Measurements from ENCODE around the gene CASKIN2.

The CASKIN2 gene

GRCh38 chr17:75504347-75505151, 10.8 kb downstream of the CASKIN2 start:
- no peak for DNase-seq (ENCODE audit: low read depth in 2 of 2)

DNA sequence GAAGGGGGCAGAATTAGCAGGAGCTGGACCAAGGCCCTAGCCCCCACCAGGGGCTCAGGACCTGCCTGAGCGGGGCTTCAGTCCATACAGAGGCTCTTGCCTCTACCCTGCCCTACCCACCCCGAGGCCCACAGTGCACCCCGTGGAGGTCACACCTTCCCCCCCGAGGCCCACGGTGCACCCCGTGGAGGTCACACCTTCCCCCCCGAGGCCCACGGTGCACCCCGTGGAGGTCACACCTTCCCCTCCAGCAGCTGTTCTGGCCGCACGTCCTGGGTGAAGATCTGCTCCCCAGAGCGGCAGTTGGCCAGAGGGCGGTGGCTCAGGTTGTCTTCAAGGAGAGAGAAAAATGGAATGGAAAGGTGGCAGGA, 11.4 kb downstream of the CASKIN2 start:
- no peak for DNase-seq (ENCODE audit: low read depth in 2 of 2)

DNA sequence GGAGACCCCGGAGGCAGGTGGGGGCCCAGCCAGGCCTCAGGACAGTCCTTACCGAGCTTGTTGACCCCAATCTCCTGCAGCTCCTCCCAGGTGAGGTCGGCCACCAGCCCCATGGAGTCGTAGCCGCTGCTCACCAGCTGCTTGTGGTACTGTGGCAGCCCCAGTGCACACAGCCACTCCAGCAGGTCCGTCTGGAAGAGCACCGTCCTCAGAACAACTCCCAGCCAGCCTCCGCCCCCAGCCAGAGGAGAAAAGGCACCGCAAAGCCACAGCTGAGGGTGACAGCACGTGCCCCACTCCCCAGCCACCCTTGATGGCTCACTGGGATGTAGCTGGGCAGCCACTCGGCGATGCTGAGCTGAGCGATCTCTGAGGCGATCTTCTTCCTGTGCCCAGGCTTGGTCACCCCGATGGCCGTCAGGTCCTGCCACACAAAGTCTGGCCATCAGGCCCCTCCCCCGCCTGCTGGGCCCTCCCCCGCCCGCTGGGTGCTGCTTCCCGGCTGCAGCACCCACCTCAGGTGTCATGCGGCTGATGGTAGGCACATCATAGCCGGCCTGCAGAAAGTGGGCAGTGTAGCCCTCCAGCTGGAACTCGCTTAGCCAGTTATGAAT, 11.9 kb downstream of the CASKIN2 start:
- DNase-seq (ENCODE audit: low read depth in 2 of 2) = no peak

DNA sequence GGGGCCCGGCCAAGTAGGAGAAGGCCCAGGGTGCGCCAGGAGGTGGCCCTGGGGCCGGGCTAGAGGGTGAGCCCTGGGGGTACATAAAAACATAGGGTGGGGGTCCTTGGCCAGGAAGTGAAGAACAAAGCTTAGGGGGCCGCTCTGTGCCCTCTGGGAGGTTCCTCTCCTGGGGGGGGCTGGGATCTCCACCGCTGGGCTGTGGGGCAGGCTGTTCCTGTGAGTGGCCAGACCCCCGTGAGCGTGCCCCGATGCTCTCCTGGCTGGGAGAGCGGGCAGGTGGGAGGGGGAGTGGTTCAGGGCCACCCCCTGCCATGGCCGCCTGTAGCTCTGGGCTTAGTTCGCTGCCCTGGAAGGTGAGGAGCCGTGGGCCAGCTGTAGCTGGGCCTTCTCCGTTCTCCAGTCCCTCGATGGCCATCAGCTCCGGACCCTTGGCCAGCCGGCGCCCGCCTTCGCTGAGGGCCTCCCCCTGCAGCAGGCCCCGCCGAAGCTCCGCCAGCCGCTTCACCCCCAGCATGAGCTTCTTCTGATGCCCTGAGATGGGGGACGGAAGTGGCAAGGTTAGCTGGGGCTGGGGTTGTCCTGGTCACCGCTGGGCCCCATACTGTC, 12.5 kb downstream of the CASKIN2 start:
- no peak for DNase-seq (ENCODE audit: low read depth in 2 of 2)

DNA sequence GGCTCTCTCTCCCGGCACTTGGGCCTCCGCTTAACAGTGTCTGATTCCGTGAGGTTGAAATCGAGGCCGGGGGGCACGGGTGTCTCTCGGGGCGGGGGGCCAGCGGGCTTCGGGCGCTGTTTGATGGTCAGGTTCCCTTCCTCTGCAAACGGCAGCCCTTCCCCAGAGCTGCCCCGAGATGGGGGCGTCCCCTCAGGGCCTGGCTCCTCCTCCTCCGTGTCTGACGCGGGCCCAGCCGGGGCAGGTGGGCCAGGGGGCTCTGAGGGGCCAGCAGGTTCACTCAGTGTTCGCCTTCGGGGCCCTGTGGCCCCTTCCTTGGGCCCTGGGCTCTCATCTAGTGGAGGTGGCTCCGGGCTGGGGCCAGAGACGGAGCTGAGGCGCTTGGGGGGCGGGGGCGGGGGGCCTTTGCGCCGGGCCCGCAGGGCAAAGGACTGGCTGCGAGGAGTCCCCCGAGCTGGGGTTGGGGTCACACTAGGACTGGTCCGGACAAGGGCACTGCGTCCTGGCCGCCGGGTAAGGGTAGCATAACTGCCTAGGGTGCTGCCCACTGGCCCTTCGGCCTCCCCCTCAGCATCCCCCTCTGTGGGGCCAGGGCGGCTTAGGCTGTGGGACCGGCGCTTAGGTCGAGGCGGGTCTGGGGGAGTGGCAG, 13.1 kb downstream of the CASKIN2 start:
- no peak for DNase-seq (ENCODE audit: low read depth in 2 of 2)

DNA sequence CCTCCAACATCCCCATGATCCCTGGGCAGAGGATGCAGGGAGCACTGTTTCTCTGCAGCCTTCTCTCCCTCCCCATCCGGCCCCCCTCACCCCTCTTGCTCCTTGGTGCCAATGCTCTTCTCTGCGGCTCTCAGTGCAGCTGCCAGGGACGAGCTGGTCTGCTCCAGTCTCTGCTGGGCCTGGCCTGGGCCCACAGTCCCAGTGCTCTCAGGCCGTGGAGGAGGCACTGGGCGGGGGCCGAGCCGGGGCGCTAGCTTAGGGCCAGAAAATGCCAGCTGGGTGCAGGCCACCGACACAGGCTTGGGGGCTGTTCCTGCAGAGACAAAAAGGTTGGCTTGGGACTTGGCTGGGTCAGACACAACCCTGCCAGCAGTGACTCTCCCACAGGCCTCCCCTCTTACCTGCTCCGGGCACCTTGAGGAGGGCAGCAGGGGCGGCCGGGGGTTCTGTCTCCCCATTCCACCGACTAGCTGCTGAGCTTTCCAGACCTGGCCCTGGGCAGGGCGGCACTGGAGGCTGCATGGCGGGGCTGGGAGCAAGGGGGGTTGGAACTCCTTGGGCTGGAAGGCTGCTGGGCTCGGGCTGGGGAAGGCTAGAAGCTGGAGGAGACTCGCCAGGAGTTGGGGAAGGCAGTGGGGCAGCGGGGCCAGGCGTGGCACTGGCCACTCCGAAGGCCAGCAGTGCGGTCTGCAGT, 13.8 kb downstream of the CASKIN2 start:
- no peak for DNase-seq (ENCODE audit: low read depth in 2 of 2)

GRCh38 chr17:75500419-75501216, 14.7 kb downstream of the CASKIN2 start:
- DNase-seq (ENCODE audit: low read depth in 2 of 2) = no peak

GRCh38 chr17:75499313-75500022, 15.9 kb downstream of the CASKIN2 start:
- no peak for DNase-seq (ENCODE audit: low read depth in 2 of 2)

GRCh38 chr17:75498726-75499213, 16.6 kb downstream of the CASKIN2 start:
- DNase-seq (ENCODE audit: low read depth in 2 of 2) = no peak

GRCh38 chr17:75498039-75498725, 17.2 kb downstream of the CASKIN2 start:
- DNase-seq (ENCODE audit: low read depth in 2 of 2) = no peak

DNA sequence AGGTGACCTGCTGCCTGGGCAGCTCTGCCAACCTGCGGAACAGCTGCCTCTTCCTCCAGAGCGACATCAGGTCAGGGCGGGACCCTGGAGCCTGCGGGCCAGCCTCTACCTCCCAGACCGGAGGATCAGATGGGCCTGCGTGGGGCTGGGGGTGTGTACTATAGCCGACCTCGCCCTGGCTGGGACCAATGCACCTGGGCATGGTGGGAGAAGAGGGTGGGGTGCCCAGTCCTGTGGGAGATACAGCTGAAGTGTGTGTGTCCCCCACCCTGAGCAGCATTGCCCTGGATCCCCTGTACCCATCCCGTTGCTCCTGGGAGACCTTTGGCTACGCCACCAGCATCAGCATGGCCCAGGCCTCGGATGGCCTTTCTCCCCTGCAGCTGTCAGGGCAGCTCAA, 19.3 kb downstream of the CASKIN2 start:
- no peak for DNase-seq (ENCODE audit: low read depth in 2 of 2)

- no peak for DNase-seq (ENCODE audit: low read depth in 2 of 2)
Observed at GRCh38 chr17:75494326-75494877, 20.9 kb downstream of the CASKIN2 start.

DNA sequence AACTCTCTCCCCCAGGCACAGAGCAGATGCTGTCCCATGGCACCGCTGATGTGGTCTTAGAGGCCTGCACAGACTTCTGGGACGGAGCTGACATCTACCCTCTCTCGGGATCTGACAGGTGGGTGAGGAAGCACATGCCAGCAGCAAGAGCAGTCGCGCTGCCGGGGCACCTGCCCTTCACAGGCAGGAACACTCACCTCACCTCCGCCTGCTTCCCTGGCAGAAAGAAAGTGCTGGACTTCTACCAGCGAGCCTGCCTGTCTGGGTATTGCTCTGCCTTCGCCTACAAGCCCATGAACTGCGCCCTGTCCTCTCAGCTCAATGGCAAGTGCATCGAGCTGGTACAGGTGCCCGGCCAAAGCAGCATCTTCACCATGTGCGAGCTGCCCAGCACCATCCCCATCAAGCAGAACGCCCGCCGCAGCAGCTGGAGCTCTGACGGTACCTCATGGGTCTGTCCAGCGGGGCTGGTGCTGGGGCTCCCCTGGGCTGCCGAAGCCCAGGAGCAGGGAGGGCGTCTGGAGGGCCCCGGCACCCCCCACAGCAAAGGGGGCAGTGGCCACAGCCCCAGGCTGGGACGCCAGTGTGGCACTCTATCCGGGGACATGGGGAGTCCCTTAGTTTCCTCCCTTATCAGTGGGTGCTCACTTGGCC, 21.7 kb downstream of the CASKIN2 start:
- no peak for DNase-seq (ENCODE audit: low read depth in 2 of 2)

DNA sequence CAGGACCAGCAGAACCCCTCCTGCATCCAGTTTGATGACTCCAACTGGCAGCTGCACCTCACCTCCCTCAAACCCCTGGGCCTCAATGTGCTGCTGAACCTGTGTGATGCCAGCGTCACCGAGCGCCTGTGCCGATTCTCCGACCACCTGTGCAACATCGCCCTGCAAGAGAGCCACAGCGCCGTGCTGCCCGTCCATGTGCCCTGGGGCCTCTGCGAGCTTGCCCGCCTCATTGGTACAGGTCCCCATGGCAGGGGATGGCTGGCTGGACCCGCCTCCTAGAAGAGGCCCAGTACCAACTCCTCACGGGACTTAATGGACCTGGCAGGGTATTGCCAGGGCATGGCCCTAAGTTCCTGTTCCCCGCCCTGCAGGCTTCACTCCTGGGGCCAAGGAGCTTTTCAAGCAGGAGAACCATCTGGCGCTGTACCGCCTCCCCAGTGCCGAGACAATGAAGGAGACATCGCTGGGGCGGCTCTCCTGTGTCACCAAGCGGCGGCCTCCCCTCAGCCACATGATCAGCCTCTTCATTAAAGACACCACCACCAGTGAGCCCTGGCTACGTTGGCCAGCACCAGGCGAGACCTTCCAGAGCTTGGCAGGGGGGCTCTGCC, 22.7 kb downstream of the CASKIN2 start:
- DNase-seq (ENCODE audit: low read depth in 2 of 2) = no peak

- DNase-seq (ENCODE audit: low read depth in 2 of 2) = no peak
Observed at GRCh38 chr17:75491680-75492079, 23.7 kb downstream of the CASKIN2 start.

- DNase-seq (ENCODE audit: low read depth in 2 of 2) = no peak
Observed at GRCh38 chr17:75490953-75491649, 24.2 kb downstream of the CASKIN2 start.

DNA sequence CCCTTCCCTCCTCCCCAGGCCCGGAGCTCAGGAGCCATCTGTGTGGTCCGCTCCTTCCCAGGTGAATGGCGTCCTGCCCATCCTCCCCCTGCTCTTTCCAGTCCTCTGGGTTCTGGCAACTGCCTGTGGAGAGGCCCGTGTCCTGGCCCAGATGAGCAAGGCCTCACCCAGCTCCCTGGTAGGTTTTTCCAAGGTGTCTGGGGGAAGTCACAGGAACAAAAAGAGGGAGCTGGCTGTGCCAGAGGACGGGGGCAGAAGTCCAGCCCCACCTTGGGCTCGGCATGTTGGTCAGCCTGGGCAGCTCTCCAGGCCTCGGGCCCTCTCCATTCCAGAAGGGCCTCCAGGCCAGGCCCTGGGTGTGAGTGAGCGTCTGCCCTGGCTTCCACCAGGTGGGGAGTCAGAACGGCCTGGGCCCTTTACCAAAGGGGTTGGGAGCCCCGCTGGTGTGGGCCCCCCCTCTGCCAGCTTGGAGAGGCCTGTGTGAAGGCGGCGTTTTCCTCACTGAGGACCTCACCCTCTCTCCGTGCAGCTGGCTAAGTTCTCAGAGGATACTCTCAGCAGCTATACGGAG, 25.1 kb downstream of the CASKIN2 start:
- DNase-seq (ENCODE audit: low read depth in 2 of 2) = no peak

All from stimulated activated CD8-positive, alpha-beta memory T cell treated with anti-CD3 and anti-CD28 coated beads, Interleukin-15, amount 100 ng/mL, for 4 hours (primary cell).